ENCODE measurements around the gene NMS.
"Not testable (repeated sequence)": the region's sequence is repeated elsewhere in the genome, so short reads cannot be mapped to it uniquely, and the experiment has no call there.

The NMS gene

DNA sequence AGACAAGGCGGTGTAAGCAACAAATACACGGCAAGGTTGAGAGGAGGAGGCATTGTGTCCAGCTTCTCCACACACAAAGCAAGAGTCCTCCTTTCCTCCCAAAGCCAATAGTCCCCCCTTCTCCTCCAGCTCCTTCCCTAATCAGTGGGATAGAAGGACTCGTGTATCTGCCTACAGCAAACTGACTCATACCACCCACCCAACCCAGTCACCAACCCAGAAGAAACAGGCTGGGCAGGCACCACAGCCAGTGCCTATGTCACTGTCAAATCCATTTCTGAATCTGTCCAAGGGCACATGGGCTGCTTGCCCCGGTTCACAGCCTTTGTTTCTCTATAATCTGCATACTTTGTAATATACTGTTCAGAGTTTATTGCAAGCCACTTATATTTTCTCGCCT is 19.2 kb upstream of the NMS start:
- H3K4me1 ChIP-seq (ENCODE audit: control insufficient read depth, insufficient read depth, low read length): no peaks in the 10 kb centered on the region
- no peak overlapping the region for H3K9ac ChIP-seq (ENCODE audit: low read length)
- H3K4me3 ChIP-seq (ENCODE audit: low read length): no peak overlapping the region
- no peaks in the 10 kb centered on the region for H3K9me3 ChIP-seq (ENCODE audit: control insufficient read depth, low read length)
- H3K27me3 ChIP-seq (ENCODE audit: control insufficient read depth, insufficient read depth, low read length): no peaks in the 10 kb centered on the region
- no peaks in the 10 kb centered on the region for H3K36me3 ChIP-seq (ENCODE audit: control insufficient read depth, insufficient read depth, low read length)

DNA sequence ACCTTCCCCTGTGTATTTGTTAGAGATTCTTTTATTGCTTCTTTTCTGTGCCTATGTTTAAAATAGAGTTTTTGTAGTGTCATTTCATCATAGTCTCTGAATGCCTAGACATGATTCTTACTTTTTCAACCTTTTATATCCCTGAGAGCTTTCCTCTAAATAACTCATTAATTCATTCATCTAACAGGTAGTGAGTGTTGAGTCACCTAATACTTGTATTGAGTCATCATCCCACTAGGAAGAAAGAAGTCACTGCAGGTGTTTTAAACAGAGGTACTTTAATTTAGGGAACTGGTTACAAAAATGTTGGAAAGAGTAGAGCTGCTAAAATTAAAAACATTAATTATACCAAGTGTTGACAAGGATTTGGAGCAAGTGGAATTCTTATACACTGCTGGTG is 18.5 kb upstream of the NMS start:
- H3K36me3 ChIP-seq (ENCODE audit: control insufficient read depth, insufficient read depth, low read length): no peaks in the 10 kb centered on the region
- H3K27me3 ChIP-seq (ENCODE audit: control insufficient read depth, insufficient read depth, low read length): no peaks in the 10 kb centered on the region
- no peak overlapping the region for H3K4me3 ChIP-seq (ENCODE audit: low read length)
- no peak overlapping the region for H3K9ac ChIP-seq (ENCODE audit: low read length)
- no peaks in the 10 kb centered on the region for H3K4me1 ChIP-seq (ENCODE audit: control insufficient read depth, insufficient read depth, low read length)
- no peaks in the 10 kb centered on the region for H3K9me3 ChIP-seq (ENCODE audit: control insufficient read depth, low read length)

DNA sequence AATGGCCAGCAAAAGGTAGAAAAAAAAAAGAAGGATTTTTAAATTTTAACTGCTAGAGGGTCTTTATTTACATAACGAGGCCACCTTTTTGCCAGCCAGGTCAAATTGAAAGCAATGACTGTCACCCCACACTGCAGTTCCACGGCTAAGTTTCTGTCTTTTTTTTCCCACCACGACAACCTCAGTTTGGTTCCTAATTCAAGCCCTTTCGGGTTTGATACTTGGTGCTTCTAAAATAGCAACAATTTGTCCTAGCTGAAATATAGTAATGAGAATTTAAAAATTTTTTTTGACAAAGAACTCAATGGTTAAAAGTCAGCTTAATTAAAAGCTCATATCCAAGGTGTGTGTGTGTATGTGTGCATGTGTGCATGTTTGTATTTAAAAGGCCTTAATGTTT is 16.4 kb upstream of the NMS start:
- no peak overlapping the region for H3K4me3 ChIP-seq (ENCODE audit: low read length)
- H3K9me3 ChIP-seq (ENCODE audit: control insufficient read depth, low read length): no peaks in the 10 kb centered on the region
- no peaks in the 10 kb centered on the region for H3K4me1 ChIP-seq (ENCODE audit: control insufficient read depth, insufficient read depth, low read length)
- H3K27me3 ChIP-seq (ENCODE audit: control insufficient read depth, insufficient read depth, low read length): no peaks in the 10 kb centered on the region
- H3K36me3 ChIP-seq (ENCODE audit: control insufficient read depth, insufficient read depth, low read length): no peaks in the 10 kb centered on the region
- no peak overlapping the region for H3K9ac ChIP-seq (ENCODE audit: low read length)

DNA sequence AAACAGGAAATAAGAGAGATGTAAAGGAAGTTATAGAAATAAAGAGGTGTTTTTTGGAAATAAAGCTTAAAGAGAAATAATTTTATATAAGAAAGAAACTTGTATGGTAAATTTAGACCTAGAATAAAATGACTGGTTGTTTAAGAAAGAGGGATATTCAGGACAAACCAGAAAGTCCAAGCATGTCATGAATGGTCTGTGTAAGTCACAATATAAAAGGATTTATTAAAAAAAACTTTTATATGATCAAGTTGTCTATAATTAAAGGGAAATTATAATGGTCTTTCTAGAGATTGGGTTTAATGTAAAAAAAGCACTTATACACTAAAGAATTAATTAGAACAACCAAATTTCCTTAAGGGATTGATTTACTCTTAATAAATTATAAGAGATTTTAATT is 13.9 kb upstream of the NMS start:
- H3K27me3 ChIP-seq (ENCODE audit: control insufficient read depth, insufficient read depth, low read length); H3K4me3 ChIP-seq (ENCODE audit: low read length); H3K4me1 ChIP-seq (ENCODE audit: control insufficient read depth, insufficient read depth, low read length); H3K9me3 ChIP-seq (ENCODE audit: control insufficient read depth, low read length); H3K9ac ChIP-seq (ENCODE audit: low read length); H3K36me3 ChIP-seq (ENCODE audit: control insufficient read depth, insufficient read depth, low read length): not testable (repeated sequence)

DNA sequence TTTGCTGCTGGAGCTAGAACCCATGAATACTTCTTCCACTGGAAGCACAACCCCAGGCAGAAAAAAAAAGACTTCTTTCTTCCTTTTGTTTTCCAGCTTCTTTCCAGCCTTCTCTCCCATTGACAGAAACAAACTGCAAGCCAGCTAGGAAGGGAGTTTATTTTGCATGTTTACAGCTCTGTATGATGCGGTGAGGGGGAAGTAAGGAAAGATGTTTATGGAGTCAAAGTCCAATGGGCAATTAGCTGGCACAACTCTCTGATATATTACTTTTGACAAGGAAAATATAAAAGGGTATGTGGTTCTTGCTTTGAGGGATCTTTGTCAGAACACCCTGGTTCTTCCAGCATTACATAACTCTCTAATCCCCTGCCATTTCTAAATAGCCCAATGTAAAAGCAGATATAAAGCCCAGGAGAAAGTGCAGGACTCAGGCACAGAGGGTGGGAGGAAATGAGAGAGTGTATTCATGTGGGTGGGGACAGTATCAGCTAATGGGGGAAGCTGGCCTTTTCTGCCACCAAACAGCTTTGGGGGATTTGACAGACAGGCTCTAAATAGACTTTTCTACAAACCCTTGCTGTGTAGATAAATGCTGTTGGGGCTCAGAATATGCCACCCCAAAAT is 9.3 kb upstream of the NMS start:
- H3K4me3 ChIP-seq (ENCODE audit: low read length): no peak overlapping the region
- H3K9me3 ChIP-seq (ENCODE audit: control insufficient read depth, low read length): no peaks in the 10 kb centered on the region
- H3K27me3 ChIP-seq (ENCODE audit: control insufficient read depth, insufficient read depth, low read length): no peaks in the 10 kb centered on the region
- H3K36me3 ChIP-seq (ENCODE audit: control insufficient read depth, insufficient read depth, low read length): no peaks in the 10 kb centered on the region
- H3K9ac ChIP-seq (ENCODE audit: low read length): no peak overlapping the region
- no peaks in the 10 kb centered on the region for H3K4me1 ChIP-seq (ENCODE audit: control insufficient read depth, insufficient read depth, low read length)

DNA sequence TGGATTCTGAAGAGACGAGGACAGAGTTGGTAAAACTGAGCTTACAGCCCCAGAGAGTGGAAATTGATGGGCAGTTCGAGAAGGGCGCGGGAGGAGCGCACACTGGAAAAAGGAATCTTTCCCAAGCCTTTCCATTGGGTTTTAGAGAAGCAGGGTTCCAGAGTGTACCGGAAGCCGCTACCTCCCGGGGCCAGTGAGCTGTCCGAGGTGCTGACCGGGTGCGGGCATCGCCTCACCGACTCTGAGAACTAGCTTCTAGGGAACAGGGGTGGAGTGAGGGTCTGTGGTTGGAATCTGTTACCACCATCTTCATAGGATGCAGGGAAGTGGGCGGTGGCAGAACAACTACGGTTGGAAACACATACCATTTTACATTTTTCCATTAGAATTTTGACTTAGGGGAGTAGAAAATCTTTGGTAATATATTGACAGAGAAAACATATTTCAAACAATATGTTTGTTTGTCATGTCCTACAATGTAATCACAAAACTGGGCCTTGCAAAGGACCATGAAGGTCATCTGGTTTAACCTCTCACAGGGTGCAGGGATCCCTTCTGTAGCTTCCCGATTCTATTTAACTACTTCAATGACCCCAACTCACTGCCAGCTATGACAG is 724 bp downstream of the NMS start:
- no peaks in the 10 kb centered on the region for H3K4me1 ChIP-seq (ENCODE audit: control insufficient read depth, insufficient read depth, low read length)
- H3K9ac ChIP-seq (ENCODE audit: low read length): no peak overlapping the region
- peaks cover 9% of the 10 kb centered on the region for H3K27me3 ChIP-seq (ENCODE audit: control insufficient read depth, insufficient read depth, low read length)
- no peak overlapping the region for H3K4me3 ChIP-seq (ENCODE audit: low read length)
- no peaks in the 10 kb centered on the region for H3K9me3 ChIP-seq (ENCODE audit: control insufficient read depth, low read length)
- no peaks in the 10 kb centered on the region for H3K36me3 ChIP-seq (ENCODE audit: control insufficient read depth, insufficient read depth, low read length)

DNA sequence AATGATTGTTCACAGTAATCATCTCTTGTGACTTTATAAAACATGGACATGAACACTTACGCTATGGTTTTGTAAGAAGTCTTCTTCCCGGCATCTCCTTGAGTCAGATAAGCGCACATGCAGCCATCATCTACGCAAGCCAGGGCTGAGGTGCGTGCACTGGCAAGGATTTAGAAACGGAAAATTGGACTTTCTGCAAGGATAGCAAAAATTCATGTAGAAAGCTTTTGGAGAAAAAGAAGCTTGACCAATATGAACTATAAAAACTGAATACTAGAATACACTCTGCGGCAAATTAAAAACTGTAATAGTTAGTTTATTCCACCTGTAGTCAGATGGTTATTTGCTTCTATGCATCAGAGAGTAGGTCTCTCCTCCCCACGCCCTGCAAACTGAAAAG is 6.3 kb downstream of the NMS start:
- Histone ChIP-seq H3K9me3 (ENCODE audit: control insufficient read depth, low read length) (no peaks in the 10 kb centered on the region), H3K27me3 (ENCODE audit: control insufficient read depth, insufficient read depth, low read length) (no peaks in the 10 kb centered on the region), H3K9ac (ENCODE audit: low read length) (no peak overlapping the region), H3K4me1 (ENCODE audit: control insufficient read depth, insufficient read depth, low read length) (no peaks in the 10 kb centered on the region), H3K36me3 (ENCODE audit: control insufficient read depth, insufficient read depth, low read length) (no peaks in the 10 kb centered on the region), H3K4me3 (ENCODE audit: low read length) (no peak overlapping the region)

DNA sequence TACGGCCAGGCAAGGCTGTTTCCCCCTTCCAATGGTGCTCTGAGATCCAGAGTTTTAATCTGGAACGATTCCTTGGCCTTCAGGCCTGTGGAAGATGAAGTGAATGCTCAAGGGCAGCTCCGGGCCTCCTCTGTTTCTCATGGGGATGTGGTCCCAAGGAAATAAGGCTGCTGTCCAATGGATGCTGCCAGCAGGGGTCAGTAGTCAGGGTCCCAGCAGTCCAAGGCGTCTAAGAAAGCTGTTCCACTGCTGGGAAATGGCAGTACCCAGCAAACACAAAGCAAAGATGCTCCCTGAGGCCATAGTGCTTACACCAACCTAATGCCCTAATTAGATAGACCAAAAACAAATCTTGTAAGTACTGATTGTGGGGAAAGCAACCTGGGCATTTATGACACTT is 12.5 kb downstream of the NMS start:
- H3K9ac ChIP-seq (ENCODE audit: low read length): no peak overlapping the region
- no peaks in the 10 kb centered on the region for H3K9me3 ChIP-seq (ENCODE audit: control insufficient read depth, low read length)
- no peak overlapping the region for H3K4me3 ChIP-seq (ENCODE audit: low read length)
- H3K4me1 ChIP-seq (ENCODE audit: control insufficient read depth, insufficient read depth, low read length): no peaks in the 10 kb centered on the region
- H3K27me3 ChIP-seq (ENCODE audit: control insufficient read depth, insufficient read depth, low read length): no peaks in the 10 kb centered on the region
- H3K36me3 ChIP-seq (ENCODE audit: control insufficient read depth, insufficient read depth, low read length): no peaks in the 10 kb centered on the region

DNA sequence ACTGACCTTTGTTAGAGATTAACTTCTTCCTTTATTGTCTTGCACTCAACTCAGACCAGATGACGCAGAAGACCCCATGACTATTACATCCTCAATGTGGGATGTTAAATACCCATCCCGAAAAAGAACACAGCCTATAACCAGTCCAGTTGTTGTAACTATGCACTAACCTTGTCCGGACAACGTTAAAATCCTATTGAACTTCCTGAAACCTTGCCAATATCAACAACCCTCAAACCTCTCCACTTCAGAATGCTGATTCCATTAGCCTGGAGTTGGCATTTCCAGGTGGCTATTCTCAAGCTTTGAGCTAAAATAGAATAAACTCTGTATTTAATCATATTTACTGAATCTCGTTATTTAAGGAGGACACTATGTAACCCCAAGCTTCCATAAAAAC is 13.6 kb downstream of the NMS start:
- Histone ChIP-seq H3K4me1 (ENCODE audit: control insufficient read depth, insufficient read depth, low read length) (no peaks in the 10 kb centered on the region), H3K9me3 (ENCODE audit: control insufficient read depth, low read length) (no peaks in the 10 kb centered on the region), H3K36me3 (ENCODE audit: control insufficient read depth, insufficient read depth, low read length) (no peaks in the 10 kb centered on the region), H3K9ac (ENCODE audit: low read length) (no peak overlapping the region), H3K4me3 (ENCODE audit: low read length) (no peak overlapping the region), H3K27me3 (ENCODE audit: control insufficient read depth, insufficient read depth, low read length) (no peaks in the 10 kb centered on the region)

DNA sequence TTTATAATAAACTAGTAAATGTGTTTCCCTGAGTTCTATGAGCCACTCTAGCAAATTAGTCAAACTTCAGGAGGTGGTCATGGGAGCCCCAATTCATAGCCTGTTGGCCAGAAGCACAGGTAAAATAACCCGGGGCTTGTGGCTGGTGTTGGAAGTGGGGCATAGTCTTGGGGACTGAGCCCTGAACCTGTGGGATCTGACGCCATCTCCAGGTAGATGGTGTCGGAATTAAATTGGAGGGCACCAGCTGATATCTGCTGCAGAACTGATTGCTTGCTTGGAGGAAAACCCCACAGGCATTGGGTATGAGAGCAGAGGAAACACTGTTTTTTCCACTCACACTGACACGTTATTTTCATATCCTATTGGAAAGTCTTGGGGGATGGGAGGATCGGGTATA is 14.1 kb downstream of the NMS start:
- Histone ChIP-seq H3K27me3 (ENCODE audit: control insufficient read depth, insufficient read depth, low read length) (no peaks in the 10 kb centered on the region), H3K36me3 (ENCODE audit: control insufficient read depth, insufficient read depth, low read length) (no peaks in the 10 kb centered on the region), H3K4me3 (ENCODE audit: low read length) (no peak overlapping the region), H3K9me3 (ENCODE audit: control insufficient read depth, low read length) (no peaks in the 10 kb centered on the region), H3K4me1 (ENCODE audit: control insufficient read depth, insufficient read depth, low read length) (no peaks in the 10 kb centered on the region), H3K9ac (ENCODE audit: low read length) (no peak overlapping the region)

DNA sequence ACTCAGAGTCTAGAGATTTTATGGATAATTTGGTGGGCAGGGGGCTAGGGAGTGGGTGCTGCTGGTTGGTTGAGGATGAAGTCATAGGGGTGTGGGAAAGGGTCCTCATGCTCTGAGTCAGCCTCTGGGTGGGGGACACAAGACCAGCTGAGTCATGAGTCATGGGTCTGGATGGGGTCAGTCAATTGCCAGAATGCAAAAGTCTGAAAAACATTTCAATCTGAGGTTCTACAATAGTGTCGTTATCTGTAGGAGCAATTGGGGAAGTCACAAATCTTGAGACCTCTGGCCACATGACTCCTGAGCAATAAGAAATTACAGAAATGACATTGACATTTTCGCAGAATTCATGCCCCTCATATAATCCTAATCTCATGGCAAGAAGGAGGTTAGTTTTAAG is 15.1 kb downstream of the NMS start:
- Histone ChIP-seq H3K36me3 (ENCODE audit: control insufficient read depth, insufficient read depth, low read length) (no peaks in the 10 kb centered on the region), H3K4me1 (ENCODE audit: control insufficient read depth, insufficient read depth, low read length) (no peaks in the 10 kb centered on the region), H3K9ac (ENCODE audit: low read length) (no peak overlapping the region), H3K9me3 (ENCODE audit: control insufficient read depth, low read length) (no peaks in the 10 kb centered on the region), H3K27me3 (ENCODE audit: control insufficient read depth, insufficient read depth, low read length) (no peaks in the 10 kb centered on the region), H3K4me3 (ENCODE audit: low read length) (no peak overlapping the region)

DNA sequence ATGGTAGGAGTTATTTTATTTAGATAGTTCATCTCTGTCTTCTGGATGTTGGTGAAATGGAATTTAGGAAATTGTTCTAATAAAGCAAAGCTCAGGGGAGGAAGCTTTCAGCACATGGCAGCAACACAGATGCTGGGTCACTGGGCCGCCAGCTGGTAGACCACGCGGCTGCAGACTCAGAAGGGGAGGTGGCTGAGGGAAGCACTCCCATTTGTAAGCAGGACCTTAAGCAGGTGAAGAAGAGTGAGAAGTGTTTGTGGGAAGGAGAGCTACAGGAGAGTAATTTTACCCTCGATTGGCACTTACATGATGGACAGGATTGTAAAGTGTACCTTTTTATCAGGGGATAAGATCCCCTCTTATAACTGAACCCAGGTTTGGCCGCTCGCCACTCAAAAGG is 24.4 kb downstream of the NMS start:
- no peaks in the 10 kb centered on the region for H3K36me3 ChIP-seq (ENCODE audit: control insufficient read depth, insufficient read depth, low read length)
- no peaks in the 10 kb centered on the region for H3K9me3 ChIP-seq (ENCODE audit: control insufficient read depth, low read length)
- no peak overlapping the region for H3K9ac ChIP-seq (ENCODE audit: low read length)
- no peaks in the 10 kb centered on the region for H3K4me1 ChIP-seq (ENCODE audit: control insufficient read depth, insufficient read depth, low read length)
- H3K4me3 ChIP-seq (ENCODE audit: low read length): no peak overlapping the region
- no peaks in the 10 kb centered on the region for H3K27me3 ChIP-seq (ENCODE audit: control insufficient read depth, insufficient read depth, low read length)

DNA sequence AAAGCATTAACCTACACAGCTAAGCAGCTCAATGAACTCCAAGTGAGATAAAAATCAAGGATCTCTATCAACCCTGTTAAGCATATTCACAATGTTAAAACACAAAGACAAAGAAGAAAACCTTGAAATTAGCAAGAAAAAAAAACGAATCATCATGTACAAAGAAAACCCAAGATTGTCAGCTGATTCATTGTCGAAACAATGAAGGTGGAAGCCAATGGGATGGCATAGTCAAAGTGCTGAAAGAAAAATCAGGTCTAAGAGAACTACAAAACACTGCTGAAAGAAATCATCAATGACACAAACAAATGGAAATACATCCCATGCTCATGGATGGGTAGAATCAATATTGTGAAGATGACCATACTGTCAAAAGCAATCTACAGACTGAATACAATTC is 32.5 kb downstream of the NMS start:
- Histone ChIP-seq H3K4me1 (ENCODE audit: control insufficient read depth, insufficient read depth, low read length) (no peaks in the 10 kb centered on the region), H3K9ac (ENCODE audit: low read length) (no peak overlapping the region), H3K36me3 (ENCODE audit: control insufficient read depth, insufficient read depth, low read length) (no peaks in the 10 kb centered on the region), H3K27me3 (ENCODE audit: control insufficient read depth, insufficient read depth, low read length) (no peaks in the 10 kb centered on the region), H3K9me3 (ENCODE audit: control insufficient read depth, low read length) (no peaks in the 10 kb centered on the region), H3K4me3 (ENCODE audit: low read length) (no peak overlapping the region)
